NCI-H2227 (cell line): ENCODE measurements around the gene EHD2.
A peak's percentile ranks its signal among the peaks of the same experiment; 100 is the strongest.
"Not testable (repeated sequence)": the region's sequence is repeated elsewhere in the genome, so short reads cannot be mapped to it uniquely, and the experiment has no call there.

Experiments
- DNase-seq: peaks from one replicate; lab custom pipeline; 2025; ENCODE audit not compliant: unreplicated experiment; lab: John Stamatoyannopoulos, UW

Gene EHD2, protein sequence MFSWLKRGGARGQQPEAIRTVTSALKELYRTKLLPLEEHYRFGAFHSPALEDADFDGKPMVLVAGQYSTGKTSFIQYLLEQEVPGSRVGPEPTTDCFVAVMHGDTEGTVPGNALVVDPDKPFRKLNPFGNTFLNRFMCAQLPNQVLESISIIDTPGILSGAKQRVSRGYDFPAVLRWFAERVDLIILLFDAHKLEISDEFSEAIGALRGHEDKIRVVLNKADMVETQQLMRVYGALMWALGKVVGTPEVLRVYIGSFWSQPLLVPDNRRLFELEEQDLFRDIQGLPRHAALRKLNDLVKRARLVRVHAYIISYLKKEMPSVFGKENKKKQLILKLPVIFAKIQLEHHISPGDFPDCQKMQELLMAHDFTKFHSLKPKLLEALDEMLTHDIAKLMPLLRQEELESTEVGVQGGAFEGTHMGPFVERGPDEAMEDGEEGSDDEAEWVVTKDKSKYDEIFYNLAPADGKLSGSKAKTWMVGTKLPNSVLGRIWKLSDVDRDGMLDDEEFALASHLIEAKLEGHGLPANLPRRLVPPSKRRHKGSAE

DNA sequence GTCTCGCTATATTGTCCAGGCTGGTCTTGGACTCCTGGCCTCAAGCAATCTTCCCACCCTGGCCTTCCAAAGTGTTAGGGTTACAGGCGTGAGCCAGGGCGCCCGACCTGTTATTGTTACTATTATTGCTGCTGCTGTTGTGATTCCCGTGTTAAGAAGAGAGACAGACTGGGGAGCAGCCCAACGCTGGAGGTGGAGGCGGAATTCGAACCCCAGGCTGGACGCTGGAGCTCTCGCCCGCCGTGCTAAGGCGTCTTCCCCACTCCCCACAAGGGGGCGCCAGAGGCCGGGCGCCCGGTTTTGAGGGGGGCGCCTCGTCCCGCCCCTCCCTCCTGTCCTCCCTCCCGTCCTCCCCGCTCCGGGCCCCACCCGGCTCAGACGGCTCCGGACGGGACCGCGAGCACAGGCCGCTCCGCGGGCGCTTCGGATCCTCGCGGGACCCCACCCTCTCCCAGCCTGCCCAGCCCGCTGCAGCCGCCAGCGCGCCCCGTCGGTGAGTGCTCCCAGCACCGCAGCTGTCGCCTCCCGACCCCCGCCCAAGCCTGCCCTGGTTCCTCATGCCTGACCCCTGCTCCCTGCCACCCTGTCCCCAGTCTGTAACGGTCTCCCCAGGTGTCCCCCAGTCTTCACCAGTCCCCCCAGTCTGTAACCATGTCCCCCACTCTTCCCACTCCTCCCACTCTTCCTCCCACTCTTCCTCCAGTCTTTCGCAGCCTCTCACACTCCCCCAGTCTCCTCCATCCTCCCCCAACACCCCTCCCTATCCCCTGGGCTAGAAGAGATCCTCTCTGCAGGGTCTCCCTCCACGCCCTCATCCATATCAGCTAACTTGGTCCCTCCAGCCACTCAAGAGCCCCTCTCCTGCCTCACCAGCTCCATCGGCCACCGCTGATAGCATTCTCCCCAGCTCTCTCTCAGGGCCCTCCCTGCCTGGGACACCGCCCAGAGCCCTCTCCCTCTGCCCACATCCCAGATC lies at the start of gene EHD2:
EHD2 (plus strand) TSS at position 377 of the 976 bp plus-strand sequence. CDS start 3,191 bp downstream, outside the sequence.
- peak; percentile 71 for DNase-seq

DNA sequence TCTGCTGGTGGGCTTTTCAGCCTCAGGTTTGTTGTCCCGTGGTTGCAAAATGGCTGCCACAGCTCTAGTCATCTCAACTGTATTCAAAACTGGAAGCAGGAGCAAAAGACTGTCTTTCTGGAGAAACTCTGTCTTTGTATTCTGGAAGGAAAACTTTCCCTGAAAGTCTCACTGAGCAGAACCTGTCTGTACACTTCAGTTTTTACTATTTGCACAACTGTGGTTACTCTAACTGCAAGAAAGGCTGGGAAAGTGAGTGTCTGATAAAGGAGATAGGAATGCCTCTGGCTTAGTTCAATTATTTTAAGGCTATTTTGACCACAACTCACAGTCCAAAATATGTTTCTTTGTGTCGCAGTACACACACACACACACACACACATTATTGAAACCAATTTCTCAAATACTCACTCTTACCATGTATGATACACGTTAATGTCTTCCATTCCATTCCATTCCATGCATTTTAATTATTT lies 49.7 kb upstream of the EHD2 start:
- no peak for DNase-seq

DNA sequence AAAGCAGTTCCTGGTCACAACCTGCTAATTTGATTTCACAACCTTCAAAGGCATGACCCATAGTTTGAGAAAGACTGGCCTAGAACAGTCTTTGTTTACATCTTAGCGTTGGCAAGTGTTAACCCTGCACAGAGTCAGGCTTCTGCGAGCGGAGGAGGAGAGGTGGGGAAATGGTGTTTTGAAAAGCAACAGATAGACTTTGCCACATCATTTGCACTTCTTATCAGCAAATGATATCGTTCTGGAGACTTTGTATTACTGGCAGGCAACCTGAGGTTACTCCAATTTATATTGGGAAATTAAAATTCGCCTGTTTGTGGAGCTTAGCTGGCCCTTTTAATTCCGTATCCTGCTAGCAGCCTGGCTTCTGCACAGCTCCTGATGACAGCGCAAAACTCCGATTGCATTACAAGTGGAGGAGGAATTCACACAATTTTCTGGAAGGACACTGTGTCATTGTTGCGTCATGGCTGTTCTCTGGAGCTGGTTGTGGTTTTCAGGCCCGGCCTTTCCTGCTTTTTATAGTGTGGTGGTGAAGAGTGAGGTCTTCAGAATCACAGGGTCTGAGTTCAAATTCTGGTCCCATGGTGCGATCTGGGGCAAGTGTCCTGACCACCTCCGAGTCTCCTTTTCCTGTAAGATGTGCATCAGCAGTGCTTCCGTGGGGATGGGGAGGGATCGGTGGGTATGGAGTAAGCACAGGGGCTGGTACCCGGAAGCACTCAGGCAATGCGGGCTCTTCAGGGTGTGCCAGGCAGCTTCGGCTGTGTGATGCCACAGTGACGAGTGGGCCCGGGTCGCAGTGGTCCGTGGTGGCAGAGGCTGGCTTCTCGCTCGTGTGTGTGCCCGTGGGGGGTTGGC lies 49.1 kb upstream of the EHD2 start:
- no peak for DNase-seq

DNA sequence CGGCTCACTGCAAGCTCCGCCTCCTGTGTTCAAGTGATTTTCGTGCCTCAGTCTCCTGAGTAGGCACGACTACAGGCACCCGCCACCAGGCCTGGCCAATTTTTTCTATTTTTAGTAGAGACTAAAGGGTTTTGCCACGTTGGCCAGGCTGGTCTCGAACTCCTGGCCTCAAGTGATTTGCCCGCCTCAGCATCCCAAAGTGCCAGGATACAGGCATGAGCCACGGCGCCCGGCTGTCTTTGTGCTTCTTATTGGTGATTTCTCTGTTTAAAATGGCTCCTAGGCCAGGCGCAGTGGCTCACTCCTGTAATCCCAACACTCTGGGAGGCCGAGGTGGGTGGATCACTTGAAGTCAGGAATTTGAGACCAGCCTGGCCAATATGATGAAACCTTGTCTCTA lies 44.7 kb upstream of the EHD2 start:
- not testable (repeated sequence) for DNase-seq

DNA sequence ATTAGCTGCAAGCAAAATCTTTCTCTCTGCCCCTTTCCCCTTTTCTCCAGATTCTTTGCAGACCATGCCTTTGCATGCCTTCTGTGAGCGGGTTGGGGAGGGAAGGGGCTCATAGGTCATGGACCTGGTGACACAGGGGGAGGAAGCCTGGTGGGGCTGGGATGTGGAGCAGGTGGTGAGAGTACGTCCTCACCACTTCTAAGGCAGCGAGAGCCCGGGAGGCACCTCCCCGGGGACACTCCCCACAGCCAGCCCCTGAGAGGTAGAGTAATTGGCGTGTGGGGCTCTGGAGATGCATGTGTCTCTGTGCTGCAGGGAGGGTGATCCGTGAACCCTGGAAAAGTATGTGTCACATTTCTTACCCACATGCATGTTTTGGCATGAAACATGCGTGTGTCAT lies 42.5 kb upstream of the EHD2 start:
- no peak for DNase-seq

DNA sequence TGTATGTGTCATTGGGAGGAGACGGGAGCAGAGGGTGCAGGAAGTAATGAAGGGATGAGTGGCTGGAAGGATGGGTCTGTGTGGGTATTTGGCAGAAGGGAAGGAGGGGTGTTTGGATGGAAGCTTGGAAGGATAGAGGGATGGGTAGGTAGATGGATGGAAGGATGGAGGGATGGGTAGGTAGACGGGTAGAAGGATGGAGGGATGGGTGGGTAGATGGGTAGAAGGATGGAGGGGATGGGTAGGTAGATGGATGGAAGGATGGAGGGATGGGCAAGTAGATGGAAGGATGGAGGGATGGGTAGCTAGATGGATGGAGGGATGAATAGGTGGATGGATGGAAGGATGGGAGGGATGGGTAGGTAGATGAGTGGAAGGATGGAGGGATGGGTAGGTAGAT lies 41.7 kb upstream of the EHD2 start:
- no peak for DNase-seq

DNA sequence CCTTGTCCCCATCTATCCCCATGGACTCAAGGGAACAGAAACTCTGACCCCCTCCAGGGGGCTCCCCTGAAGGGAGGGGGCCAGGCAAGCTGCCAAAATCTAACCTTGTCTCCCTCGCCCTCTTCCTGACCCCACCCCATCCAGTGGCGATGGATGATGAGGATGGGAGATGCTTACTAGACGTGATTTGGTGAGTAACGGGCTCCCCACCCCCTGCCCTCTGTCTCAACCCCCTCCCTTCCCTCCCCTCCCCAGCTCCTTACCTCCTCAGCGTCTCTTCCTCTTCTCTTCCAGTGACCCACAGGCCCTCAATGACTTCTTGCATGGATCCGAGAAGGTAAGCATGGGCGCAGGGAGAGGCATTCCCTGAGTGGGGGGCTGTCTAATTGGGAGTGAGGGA lies 39.8 kb upstream of the EHD2 start:
- no peak for DNase-seq

DNA sequence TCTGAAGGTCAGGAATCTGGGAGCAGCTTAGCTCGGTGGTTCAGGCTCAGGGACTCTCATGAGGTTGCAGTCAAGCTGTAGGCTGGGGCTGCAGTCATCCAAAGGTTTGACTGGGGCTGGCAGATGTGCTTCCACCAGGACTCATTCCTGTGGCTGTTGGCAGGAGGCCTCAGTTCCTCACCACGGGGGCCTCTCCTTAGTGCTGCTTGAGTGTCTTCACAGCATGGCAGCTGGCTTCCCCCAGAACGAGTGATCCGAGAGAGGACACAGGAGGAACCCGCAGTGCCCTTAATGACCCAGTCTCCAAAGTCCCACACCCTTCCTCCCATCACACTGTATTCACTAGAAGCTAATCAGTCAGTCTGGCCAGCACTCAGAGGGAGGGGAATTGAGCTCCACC lies 38.7 kb upstream of the EHD2 start:
- DNase-seq, result no peak

DNA sequence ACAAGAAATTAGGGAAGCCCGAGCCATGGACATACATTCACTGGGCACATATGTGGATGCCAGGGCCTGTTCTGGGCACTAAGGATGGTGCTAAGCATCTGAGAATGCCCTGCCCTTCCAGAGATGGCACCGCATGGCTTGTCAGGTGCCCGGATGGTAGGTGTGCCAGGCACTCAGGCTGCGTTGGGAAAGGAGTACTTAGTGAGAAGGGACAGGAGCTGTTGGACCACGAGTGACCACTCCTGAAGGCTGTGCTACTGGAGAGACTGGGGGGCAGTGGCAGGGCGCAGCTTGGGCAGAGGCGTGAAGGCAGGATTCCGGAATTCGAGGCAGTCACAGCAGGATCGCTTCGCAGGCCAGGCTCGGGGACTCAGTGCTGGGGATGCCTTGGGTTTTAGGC lies 38.0 kb upstream of the EHD2 start:
- no peak for DNase-seq

DNA sequence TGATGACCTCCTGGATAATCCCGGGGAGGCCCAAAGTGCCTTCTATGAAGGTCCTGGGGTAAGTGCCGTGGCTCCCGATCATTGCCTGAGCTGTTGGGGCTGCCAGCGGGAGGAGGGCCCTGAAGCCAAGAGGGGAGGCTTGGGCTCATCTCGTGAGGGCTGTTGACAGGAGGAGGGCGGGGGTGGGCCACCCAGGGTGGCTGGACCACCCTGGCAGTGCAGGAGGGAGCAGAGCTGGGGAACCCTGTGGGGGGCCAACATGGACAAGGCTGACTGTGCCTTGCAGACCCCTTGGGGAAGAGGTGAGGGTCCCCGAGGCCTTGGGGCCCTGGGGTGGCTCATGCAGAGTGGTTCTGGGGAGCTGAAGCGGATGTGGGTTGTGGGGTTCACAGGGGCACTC lies 37.4 kb upstream of the EHD2 start:
- no peak for DNase-seq

DNA sequence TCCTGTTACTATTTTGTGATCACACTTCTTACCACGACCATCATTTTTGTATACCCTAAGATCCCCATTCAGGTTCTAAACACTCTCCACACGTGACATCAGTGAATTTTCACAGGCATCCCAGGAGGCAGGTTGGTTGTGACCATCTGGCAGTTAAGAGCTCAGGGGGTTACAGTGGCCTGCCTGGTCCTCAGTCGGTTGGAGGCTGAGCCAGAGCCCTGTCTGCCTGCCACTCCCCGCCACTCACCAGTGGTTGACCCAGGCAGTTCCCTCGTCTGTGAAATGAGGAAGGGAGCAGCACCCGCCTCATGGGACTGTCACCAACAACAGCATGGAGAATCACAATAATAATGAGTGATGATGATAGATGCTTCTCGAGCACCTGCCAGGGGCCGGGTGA lies 36.4 kb upstream of the EHD2 start:
- no peak for DNase-seq

DNA sequence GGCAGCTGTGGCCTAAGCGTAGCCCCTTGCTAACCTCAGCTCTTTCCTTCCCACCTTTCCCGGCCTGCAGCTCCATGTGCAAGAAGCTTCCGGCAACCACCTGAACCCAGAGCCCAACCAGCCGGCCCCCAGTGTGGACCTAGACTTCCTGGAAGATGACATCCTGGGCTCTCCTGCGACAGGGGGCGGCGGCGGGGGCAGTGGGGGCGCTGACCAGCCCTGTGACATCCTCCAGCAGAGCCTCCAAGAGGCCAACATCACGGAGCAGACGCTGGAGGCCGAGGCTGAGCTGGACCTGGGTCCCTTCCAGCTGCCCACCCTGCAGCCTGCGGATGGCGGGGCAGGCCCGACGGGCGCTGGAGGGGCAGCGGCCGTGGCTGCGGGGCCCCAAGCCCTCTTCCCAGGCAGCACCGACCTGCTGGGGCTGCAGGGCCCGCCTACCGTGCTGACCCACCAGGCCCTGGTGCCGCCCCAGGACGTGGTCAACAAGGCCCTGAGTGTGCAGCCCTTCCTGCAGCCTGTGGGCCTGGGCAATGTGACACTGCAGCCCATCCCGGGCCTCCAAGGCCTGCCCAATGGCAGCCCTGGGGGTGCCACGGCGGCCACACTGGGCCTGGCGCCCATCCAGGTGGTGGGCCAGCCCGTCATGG lies 33.8 kb upstream of the EHD2 start:
- no peak for DNase-seq

DNA sequence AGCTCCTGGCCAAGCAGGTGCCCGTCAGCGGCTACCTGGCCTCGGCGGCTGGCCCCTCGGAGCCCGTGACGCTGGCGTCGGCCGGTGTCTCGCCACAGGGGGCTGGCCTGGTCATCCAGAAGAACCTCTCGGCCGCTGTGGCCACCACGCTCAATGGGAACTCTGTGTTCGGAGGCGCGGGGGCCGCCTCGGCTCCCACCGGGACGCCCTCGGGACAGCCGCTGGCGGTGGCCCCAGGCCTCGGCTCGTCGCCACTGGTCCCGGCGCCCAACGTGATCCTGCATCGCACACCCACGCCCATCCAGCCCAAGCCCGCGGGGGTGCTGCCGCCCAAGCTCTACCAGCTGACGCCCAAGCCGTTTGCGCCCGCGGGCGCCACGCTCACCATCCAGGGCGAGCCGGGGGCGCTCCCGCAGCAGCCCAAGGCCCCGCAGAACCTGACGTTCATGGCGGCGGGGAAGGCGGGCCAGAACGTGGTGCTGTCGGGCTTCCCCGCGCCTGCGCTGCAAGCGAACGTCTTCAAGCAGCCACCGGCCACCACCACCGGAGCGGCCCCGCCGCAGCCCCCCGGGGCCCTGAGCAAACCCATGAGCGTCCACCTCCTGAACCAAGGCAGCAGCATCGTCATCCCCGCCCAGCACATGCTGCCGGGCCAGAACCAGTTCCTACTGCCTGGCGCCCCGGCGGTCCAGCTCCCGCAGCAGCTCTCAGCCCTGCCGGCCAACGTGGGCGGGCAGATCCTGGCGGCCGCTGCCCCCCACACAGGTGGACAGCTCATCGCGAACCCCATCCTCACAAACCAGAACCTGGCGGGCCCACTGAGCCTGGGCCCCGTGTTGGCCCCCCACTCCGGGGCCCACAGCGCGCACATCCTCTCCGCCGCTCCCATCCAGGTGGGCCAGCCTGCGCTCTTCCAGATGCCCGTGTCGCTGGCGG lies 33.0 kb upstream of the EHD2 start:
- DNase-seq, result no peak

DNA sequence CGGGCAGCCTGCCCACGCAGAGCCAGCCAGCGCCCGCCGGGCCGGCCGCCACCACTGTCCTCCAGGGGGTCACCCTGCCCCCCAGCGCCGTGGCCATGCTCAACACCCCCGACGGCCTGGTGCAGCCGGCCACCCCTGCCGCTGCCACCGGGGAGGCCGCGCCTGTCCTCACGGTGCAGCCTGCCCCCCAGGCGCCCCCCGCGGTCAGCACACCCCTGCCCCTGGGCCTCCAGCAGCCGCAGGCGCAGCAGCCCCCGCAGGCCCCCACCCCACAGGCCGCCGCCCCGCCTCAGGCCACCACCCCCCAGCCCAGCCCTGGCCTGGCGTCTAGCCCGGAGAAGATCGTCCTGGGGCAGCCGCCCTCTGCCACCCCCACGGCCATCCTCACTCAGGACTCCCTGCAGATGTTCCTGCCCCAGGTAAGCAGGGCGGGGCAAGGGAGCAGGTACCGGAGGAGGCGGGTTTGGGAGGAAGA lies 32.3 kb upstream of the EHD2 start:
- no peak for DNase-seq

DNA sequence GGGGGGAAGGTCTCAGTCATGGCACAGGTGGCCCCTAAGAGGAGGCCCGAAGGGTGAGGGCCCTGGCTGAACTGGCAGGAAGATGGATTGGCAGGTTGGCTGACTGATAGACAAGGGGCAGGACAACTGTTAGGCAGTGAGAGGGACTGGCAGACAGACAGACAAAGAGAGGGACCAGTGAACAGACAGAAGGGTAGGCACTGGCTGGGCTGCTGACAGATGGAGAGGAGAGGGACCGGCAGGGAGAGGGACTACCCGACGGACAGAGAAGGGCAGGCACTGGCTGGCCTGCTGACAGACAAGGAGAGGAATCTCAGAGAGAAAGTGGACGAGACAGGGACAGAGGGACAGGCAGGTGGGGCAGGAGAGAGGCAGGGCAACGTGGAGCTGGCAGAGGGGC lies 31.8 kb upstream of the EHD2 start:
- DNase-seq, result no peak

DNA sequence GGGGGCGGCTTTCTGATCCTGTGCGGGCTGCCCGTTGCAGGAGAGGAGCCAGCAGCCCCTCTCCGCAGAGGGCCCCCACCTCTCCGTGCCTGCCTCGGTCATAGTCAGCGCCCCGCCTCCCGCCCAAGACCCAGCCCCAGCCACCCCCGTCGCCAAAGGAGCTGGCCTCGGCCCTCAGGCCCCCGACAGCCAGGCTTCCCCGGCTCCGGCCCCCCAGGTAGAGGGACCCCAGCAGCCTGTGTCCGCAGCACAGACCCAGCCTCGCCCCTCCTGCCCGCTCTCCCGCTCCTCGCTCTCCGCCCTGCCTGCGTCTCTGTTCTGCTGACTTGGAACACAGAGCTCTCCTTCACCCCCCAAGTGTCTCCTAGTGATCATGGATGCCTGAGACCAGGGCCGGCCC lies 31.3 kb upstream of the EHD2 start:
- DNase-seq, result no peak

DNA sequence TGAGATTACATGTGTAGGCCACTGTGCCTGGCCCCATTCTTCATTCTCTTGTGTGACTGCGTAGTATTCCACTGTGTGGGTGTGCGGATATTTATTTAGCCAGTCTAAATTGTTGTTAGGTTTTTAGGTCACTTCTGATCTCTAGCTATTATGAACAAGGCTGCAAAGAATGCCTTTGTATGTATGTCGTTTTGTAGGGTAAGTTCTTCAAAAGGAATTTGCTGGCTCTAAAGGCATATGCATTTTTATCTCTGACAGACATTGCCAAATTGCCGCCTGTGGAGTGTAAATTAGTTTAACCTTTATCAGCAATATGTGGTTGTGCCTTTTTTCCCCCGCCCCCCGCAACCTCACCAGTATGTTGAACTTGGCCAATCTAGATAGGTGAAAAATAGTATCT lies 30.3 kb upstream of the EHD2 start:
- no peak for DNase-seq

DNA sequence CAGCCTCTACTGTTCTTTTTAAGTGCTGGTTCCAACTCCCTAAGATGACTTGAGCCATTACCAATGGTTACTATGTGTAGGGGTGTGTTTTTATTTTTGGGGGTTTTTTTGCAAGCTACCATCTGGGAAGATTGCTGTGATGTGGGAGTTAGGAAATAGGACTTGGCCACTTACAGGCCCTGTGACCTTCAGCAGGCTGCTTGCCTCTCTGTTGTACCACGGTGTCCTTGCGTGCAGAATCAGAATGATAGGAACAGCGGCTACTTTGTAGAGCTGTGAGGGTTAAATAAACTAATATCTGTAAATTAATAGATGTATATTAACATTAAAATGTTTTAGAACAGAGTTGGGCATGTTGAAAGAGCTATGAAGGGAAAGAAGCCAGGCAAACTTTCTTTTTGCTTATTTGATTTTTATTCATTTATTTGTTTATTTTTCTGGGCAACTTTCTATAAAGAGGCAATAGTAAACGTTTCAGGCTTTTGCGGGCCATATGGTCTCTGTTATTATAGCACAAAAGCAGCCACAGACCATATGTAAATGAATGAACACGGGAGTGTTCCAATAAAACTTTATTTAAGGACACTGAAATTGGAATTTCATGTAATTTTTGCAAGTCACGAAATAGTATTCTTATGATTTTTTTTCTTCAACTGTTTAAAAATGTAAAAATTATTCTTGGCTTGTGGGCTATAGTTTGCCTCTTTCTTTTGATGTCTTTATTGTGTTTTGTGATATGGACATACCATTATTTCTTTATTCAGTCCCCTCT lies 26.4 kb upstream of the EHD2 start:
- no peak for DNase-seq
